HFFc6 (cell line): Measurements from ENCODE around the gene SYMPK. TPM values are rescaled to one million over a fixed set of nuclear protein-coding genes. Genes with fewer than 3 reads are reported as not detected.
A peak's percentile ranks its signal among the peaks of the same experiment; 100 is the strongest.

Source experiments
- DNase-seq: peaks from one replicate; pipeline ENCODE4 v3.0.0-alpha.2; 2018
- H3K27ac Mint-ChIP-seq: 2 replicates; pipeline ENCODE4 v1.8.0; 2020; ENCODE audit warnings: mild to moderate bottlenecking, mixed read lengths
- H3K27me3 Mint-ChIP-seq: 2 replicates; pipeline ENCODE4 v1.8.0; 2021; ENCODE audit warnings: mild to moderate bottlenecking, moderate library complexity, mixed read lengths; ENCODE audit not compliant: insufficient read depth
- H3K36me3 Mint-ChIP-seq: 2 replicates; pipeline ENCODE4 v1.8.0; 2021; ENCODE audit warnings: low read depth, mixed read lengths
- H3K4me1 Mint-ChIP-seq: 2 replicates; pipeline ENCODE4 v1.8.0; 2020; ENCODE audit warnings: low read depth, mixed read lengths
- H3K4me3 Mint-ChIP-seq: 2 replicates; pipeline ENCODE4 v1.8.0; 2020; ENCODE audit warnings: mild to moderate bottlenecking, moderate library complexity, mixed read lengths
- H3K9me3 Mint-ChIP-seq: 2 replicates; pipeline ENCODE4 v1.8.0; 2020; ENCODE audit warnings: mild to moderate bottlenecking, mixed read lengths
- total RNA-seq, 6 experiments: library from RNA; stranded (reverse); fragmentation: NEBNext Ultra II Directional; extraction: Animal tissue kit (Norgen Biotek cat#: 25700); gene quantifications; 2 replicates in 1 of 6; 3 replicates in 5 of 6; pipeline ENCODE4 v1.2.3, GENCODE V29; 2021
- TF ChIP-seq, protein P1 (sequence below): fragments of 200-600 bp; sonication (generic); IDR thresholded peaks from 2 replicates; pipeline ENCODE4 v1.5.0; 2021; ENCODE audit warnings: antibody characterized with exemption, mild to moderate bottlenecking

SYMPK gene
- total RNA-seq, 6 experiments from 2014 or later, result 59.6 to 74.8 (median 66.0) TPM

DNA sequence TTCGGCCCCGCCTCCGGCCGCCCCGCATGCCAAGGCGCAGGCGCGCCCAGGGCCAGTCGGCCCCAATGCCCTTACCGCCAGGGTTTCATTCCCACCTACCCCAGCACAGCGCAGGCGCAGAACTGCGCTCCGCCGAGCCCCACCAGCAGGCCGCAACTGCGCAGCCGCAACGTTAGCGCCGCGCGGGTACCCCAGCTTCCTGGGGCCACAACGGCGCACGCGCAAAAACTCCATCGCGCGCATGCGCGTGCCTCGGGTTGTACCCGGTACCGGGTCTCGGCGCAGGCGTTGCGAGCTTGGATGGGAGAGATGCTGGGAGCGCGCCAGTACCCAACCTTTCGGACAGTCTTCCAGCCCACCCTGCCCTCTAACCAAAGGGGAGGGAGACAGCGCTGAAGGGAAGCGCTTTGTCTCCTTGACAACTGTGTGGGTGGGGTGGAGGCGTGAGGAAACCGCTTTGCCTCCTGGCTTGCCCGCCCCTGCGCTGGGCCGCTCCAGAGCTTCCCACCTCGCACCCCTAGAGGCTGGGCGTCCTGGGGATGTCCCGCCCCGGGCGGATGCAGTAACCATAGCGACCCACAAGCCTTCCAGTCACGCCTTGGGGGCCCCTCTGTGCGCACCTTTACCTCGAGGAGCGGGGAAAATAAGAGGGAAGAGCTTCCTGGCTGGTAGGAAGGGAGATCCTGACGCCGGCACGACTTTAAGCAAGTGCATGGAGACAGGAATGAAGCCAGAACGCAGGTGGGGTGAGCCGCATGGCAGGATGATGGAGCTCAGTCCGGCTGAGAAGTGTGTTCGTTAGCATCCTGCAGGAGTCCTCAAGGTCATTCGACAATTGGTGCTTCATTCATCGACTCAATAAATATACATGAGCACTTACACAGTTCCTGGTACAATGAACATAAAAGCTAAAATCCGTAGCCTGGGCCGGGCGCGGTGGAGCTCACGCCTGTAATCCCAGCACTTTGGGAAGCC lies 40.0 kb upstream of the SYMPK start:
- Mint-ChIP-seq H3K4me3 (peak overlapping the region; percentile 98), H3K36me3 (peaks cover 12% of the 10 kb centered on the region), H3K27me3 (peaks cover 1% of the 10 kb centered on the region), H3K9me3 (no peaks in the 10 kb centered on the region), H3K27ac (peak overlapping the region; percentile 65), H3K4me1 (peaks cover 17% of the 10 kb centered on the region)
- peak; percentile 95 for DNase-seq
- TF ChIP-seq, protein P1, sequence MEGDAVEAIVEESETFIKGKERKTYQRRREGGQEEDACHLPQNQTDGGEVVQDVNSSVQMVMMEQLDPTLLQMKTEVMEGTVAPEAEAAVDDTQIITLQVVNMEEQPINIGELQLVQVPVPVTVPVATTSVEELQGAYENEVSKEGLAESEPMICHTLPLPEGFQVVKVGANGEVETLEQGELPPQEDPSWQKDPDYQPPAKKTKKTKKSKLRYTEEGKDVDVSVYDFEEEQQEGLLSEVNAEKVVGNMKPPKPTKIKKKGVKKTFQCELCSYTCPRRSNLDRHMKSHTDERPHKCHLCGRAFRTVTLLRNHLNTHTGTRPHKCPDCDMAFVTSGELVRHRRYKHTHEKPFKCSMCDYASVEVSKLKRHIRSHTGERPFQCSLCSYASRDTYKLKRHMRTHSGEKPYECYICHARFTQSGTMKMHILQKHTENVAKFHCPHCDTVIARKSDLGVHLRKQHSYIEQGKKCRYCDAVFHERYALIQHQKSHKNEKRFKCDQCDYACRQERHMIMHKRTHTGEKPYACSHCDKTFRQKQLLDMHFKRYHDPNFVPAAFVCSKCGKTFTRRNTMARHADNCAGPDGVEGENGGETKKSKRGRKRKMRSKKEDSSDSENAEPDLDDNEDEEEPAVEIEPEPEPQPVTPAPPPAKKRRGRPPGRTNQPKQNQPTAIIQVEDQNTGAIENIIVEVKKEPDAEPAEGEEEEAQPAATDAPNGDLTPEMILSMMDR, result no peak

DNA sequence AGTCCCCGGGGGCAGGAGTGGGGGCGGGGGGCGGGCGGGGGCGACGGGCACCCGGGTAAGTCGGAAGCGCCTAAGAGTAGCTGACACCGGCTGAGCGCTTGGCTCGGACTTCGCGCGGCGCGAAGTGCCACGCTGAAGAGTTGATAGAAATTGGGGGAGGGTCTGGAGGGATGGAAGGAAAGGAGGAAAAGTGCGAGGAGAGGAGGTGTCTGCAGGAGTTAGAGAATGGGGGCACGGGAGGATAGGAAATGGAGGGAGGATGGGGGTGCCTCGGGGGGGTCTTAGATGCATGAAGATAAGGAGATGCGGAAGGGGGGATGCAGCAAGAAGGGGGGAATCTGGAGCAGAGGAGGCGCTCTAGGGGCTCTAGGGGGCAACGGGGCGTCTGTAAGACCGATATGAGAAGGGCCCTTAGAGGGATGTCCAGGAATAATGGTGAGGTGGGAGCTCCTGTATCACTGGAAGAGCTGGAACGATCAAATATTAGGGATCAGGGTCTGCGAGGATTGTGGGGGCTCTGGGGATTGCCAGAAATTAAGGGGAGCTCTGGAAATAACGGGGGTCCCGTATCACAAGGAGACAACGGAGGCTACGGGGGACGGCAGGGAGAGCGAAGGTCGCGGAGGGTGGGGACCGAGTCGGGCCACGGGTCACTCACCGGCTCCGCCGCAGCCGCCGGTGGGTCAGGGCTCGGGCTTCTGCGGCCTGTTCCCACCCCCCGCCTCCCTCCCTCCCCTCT lies 39.1 kb upstream of the SYMPK start, which contains the start of gene MYPOP:
Gene MYPOP, minus strand, starts transcription at position 702 of the 739 bp plus-strand sequence. CDS start 840 bp downstream, outside the sequence.
- H3K27me3 Mint-ChIP-seq, result peaks cover 1% of the 10 kb centered on the region; the same call in 1 of the 2 replicates
- no peaks in the 10 kb centered on the region for H3K9me3 Mint-ChIP-seq
- no peak for DNase-seq
- TF ChIP-seq, protein P1, result no peak
- H3K36me3 Mint-ChIP-seq, result peaks cover 12% of the 10 kb centered on the region
- H3K27ac Mint-ChIP-seq, result peak within 1 kb of the TSS; percentile 71
- H3K4me3 Mint-ChIP-seq, result peak within 1 kb of the TSS; percentile 98
- H3K4me1 Mint-ChIP-seq, result peaks cover 17% of the 10 kb centered on the region

DNA sequence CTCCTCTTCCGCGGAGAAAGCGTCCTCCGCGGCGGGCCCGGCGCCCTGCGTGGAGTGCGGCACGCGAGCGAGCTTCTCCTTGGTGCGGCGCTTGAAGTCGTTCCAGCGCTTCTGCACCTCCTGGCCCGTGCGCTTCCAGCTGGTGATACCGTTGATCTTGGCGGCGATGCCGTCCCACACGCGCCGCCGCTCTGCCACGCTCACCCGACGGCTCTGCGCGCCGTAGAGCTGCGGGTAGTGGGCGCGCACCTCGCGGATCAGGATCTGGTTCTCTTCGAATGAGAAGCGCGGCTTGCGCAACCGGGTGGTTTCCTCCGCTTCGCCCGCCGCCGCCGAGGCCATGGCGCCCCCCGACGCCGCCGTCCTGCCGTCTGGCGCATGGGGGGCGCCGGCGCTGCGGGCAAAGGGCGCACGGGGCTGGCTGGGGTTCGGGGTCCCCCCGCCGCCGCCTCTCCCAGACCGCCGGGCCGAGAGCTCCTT lies 38.5 kb upstream of the SYMPK start:
- Mint-ChIP-seq H3K36me3 (peaks cover 12% of the 10 kb centered on the region), H3K27ac (no peak overlapping the region), H3K4me3 (peak overlapping the region; percentile 98), H3K9me3 (no peaks in the 10 kb centered on the region), H3K27me3 (peaks cover 1% of the 10 kb centered on the region; the same call in 1 of the 2 replicates), H3K4me1 (peaks cover 15% of the 10 kb centered on the region)
- TF ChIP-seq, protein P1, result no peak
- no peak for DNase-seq

DNA sequence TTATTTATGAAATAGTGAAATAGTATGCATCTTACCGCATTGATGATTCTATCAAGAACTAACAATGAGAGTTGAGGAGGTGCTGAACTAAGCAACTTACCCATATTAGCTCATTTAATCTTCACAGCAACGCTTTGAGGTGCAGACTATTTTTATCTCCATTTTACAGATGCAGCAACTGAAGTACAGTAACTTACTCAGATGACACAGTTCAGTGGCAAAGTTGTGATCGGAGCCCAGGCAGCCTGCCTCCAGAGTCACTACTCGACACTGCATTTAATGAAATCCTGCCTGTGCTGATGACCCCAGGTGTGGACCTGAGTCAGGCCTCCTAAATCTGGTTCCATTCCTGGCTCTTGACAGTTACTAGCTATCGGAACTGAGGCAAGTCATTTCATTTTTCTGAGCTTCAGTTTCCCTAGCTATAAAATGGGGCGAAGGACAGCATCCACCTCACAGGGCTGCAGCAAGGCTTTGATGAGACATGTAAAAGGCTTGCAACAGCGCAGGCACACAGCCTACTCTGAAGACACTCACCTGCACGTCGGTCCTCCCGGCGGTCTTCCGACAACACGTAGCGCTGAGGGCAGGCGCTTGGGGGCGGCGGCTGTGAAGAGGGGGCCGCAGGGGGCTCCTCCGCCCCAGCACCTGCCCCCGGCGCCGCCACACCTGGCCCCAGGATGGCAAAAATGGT lies 37.9 kb upstream of the SYMPK start:
- Mint-ChIP-seq H3K4me3 (peak overlapping the region; percentile 59), H3K36me3 (peaks cover 12% of the 10 kb centered on the region), H3K27me3 (peaks cover 1% of the 10 kb centered on the region; the same call in 1 of the 2 replicates), H3K9me3 (no peaks in the 10 kb centered on the region), H3K27ac (no peak overlapping the region), H3K4me1 (peaks cover 9% of the 10 kb centered on the region; the same call in 1 of the 2 replicates)
- no peak for DNase-seq
- TF ChIP-seq, protein P1, result no peak
